Tibial nerve (tissue), 4 donors: Measurements from ENCODE around the gene PLCL2. TPM values are rescaled to one million over a fixed set of nuclear protein-coding genes. Genes with fewer than 3 reads are reported as not detected.

ENCODE experiments used
- DNase-seq, 2 donors: peaks; one replicate each; pipeline ENCODE4 v3.0.0-alpha.2; 2019; ENCODE audit warnings: low spot score in 2 of 2
- H3K27ac ChIP-seq, 4 donors: fragments of 200-600 bp; sonication (generic) in 3 of 4; one replicate each; pipeline ENCODE4 v1.5.1; 2017 to 2019; ENCODE audit warnings: mild to moderate bottlenecking in 1 of 4
- H3K27me3 ChIP-seq, 2 donors: fragments of 200-600 bp; sonication (generic) in 1 of 2; one replicate each; pipeline versions ENCODE4 v1.5.1 to v1.6.0; 2017 to 2019
- H3K36me3 ChIP-seq, 3 donors: fragments of 200-600 bp; sonication (generic); one replicate each; pipeline ENCODE4 v1.5.1; 2018 to 2019
- H3K4me1 ChIP-seq, 4 donors: fragments of 200-600 bp; sonication (generic) in 3 of 4; one replicate each; pipeline ENCODE4 v1.5.1; 2017 to 2019
- H3K4me3 ChIP-seq, 4 donors: fragments of 200-600 bp; sonication (generic) in 3 of 4; one replicate each; pipeline ENCODE4 v1.5.1; 2017 to 2019; ENCODE audit warnings: mild to moderate bottlenecking in 1 of 4, moderate library complexity in 1 of 4
- H3K9me3 ChIP-seq, 4 donors: fragments of 200-600 bp; sonication (generic) in 3 of 4; one replicate each; pipeline ENCODE4 v1.5.1; 2017 to 2019
- CTCF ChIP-seq, 5 experiments: fragments of 200-600 bp in 3 of 5; fragments of 450-650 bp in 2 of 5; sonication (generic) in 3 of 5; IDR thresholded peaks; one replicate each; pipeline ENCODE4 v1.5.1; 2016 to 2019; ENCODE audit warnings: antibody characterized with exemption in 5 of 5, mild to moderate bottlenecking in 3 of 5, moderate library complexity in 2 of 5
- EP300 ChIP-seq, 2 donors: sonication (generic); formaldehyde crosslinking; IDR thresholded peaks; one replicate each; pipeline ENCODE4 v1.6.1; 2017; ENCODE audit warnings: antibody characterized with exemption in 2 of 2, mild to moderate bottlenecking in 1 of 2
- POLR2A ChIP-seq, 2 donors: fragments of 450-650 bp; IDR thresholded peaks; one replicate each; pipeline ENCODE4 v1.6.1; 2017; ENCODE audit warnings: antibody characterized with exemption in 2 of 2, mild to moderate bottlenecking in 2 of 2, moderate library complexity in 2 of 2
- WGBS, 2 donors: methylation state at CpG; one replicate each; pipeline ENCODE4 v1.1.5; 2018; 5-methylcytosine and 5-hydroxymethylcytosine counted together
- total RNA-seq, 4 donors: library from RNA; depleted of rRNA; stranded (reverse); fragments of >200 nt; gene quantifications; one replicate each; pipeline ENCODE4 v1.1.0, GENCODE V29; 2016

PLCL2 gene
- total RNA-seq, 4 donors from 2014 or later, result 17.7 to 39.3 (median 29.0) TPM

- no peak for TF ChIP-seq EP300 (IDR thresholded peaks at IDR 0.05)
- TF ChIP-seq CTCF (IDR thresholded peaks at IDR 0.05), result no peak
- TF ChIP-seq POLR2A (IDR thresholded peaks at IDR 0.05), result no peak
- 65 to 70% methylated on average over 5 of the region's 5 CpGs for WGBS, 2 donors
- Histone ChIP-seq H3K27ac (no peak overlapping the region), H3K4me1 (peaks cover 0 to 7% (median 0%) of the 10 kb centered on the region in 4 donors), H3K36me3 (no peaks in the 10 kb centered on the region), H3K9me3 (no peaks in the 10 kb centered on the region), H3K4me3 (no peak overlapping the region), H3K27me3 (no peaks in the 10 kb centered on the region)
- DNase-seq, result no peak
Observed at GRCh38 chr3:17040990-17041377, 156.2 kb downstream of the PLCL2 start.

GRCh38 chr3:17044855-17045254 is 160.1 kb downstream of the PLCL2 start:
- Histone ChIP-seq H3K4me3 (no peak overlapping the region), H3K4me1 (peaks cover 0 to 2% (median 0%) of the 10 kb centered on the region in 4 donors), H3K27ac (no peak overlapping the region), H3K9me3 (peaks cover 0 to 9% (median 0%) of the 10 kb centered on the region in 4 donors), H3K36me3 (no peaks in the 10 kb centered on the region), H3K27me3 (no peaks in the 10 kb centered on the region)
- no peak for TF ChIP-seq POLR2A (IDR thresholded peaks at IDR 0.05)
- no peak for TF ChIP-seq EP300 (IDR thresholded peaks at IDR 0.05)
- TF ChIP-seq CTCF (IDR thresholded peaks at IDR 0.05), result no peak
- DNase-seq, result no peak
- 84 to 85% methylated on average over 2 of the region's 2 CpGs for WGBS, 2 donors

GRCh38 chr3:17045705-17046104 is 160.9 kb downstream of the PLCL2 start:
- Histone ChIP-seq H3K27me3 (no peaks in the 10 kb centered on the region), H3K4me1 (no peaks in the 10 kb centered on the region), H3K36me3 (no peaks in the 10 kb centered on the region), H3K27ac (no peak overlapping the region), H3K4me3 (no peak overlapping the region), H3K9me3 (peaks cover 0 to 9% (median 0%) of the 10 kb centered on the region in 4 donors)
- DNase-seq, result no peak
- no peak for TF ChIP-seq EP300 (IDR thresholded peaks at IDR 0.05)
- no peak for TF ChIP-seq POLR2A (IDR thresholded peaks at IDR 0.05)
- no peak for TF ChIP-seq CTCF (IDR thresholded peaks at IDR 0.05)
- WGBS, 2 donors, result 74 to 79% methylated on average over 7 of the region's 7 CpGs

- TF ChIP-seq EP300 (IDR thresholded peaks at IDR 0.05) (no peak), CTCF (IDR thresholded peaks at IDR 0.05) (no peak), POLR2A (IDR thresholded peaks at IDR 0.05) (no peak)
- peaks cover 0 to 9% (median 0%) of the 10 kb centered on the region in 4 donors for H3K9me3 ChIP-seq
- H3K27ac ChIP-seq, result no peak overlapping the region
- no peak overlapping the region for H3K4me3 ChIP-seq
- no peaks in the 10 kb centered on the region for H3K4me1 ChIP-seq
- H3K36me3 ChIP-seq, result no peaks in the 10 kb centered on the region
- 89 to 94% methylated on average over 2 of the region's 2 CpGs for WGBS, 2 donors
- no peaks in the 10 kb centered on the region for H3K27me3 ChIP-seq
- no peak for DNase-seq
Observed at GRCh38 chr3:17046623-17047022, 161.9 kb downstream of the PLCL2 start.

GRCh38 chr3:17047162-17047561 is 162.4 kb downstream of the PLCL2 start:
- no peak for DNase-seq
- no peak overlapping the region for H3K4me3 ChIP-seq
- H3K9me3 ChIP-seq, result peaks cover 0 to 9% (median 0%) of the 10 kb centered on the region in 4 donors
- TF ChIP-seq CTCF (IDR thresholded peaks at IDR 0.05) (no peak), EP300 (IDR thresholded peaks at IDR 0.05) (no peak), POLR2A (IDR thresholded peaks at IDR 0.05) (no peak)
- 87 to 88% methylated on average over 4 of the region's 4 CpGs for WGBS, 2 donors
- no peaks in the 10 kb centered on the region for H3K36me3 ChIP-seq
- H3K27me3 ChIP-seq, result no peaks in the 10 kb centered on the region
- no peaks in the 10 kb centered on the region for H3K4me1 ChIP-seq
- H3K27ac ChIP-seq, result no peak overlapping the region
